ENCODE results near the gene ACVRL1.

Gene ACVRL1

GRCh38 chr12:51890133-51890464 lies 17.2 kb upstream of the ACVRL1 start:
- no peak for DNase-seq (ENCODE audit: low read depth)
- no peak overlapping the region for H3K4me3 ChIP-seq (ENCODE audit: low read length)
- no peak for TF ChIP-seq CTCF (IDR thresholded peaks at IDR 0.05; ENCODE audit: insufficient read depth, low read depth, low read length, missing control alignments)

DNA sequence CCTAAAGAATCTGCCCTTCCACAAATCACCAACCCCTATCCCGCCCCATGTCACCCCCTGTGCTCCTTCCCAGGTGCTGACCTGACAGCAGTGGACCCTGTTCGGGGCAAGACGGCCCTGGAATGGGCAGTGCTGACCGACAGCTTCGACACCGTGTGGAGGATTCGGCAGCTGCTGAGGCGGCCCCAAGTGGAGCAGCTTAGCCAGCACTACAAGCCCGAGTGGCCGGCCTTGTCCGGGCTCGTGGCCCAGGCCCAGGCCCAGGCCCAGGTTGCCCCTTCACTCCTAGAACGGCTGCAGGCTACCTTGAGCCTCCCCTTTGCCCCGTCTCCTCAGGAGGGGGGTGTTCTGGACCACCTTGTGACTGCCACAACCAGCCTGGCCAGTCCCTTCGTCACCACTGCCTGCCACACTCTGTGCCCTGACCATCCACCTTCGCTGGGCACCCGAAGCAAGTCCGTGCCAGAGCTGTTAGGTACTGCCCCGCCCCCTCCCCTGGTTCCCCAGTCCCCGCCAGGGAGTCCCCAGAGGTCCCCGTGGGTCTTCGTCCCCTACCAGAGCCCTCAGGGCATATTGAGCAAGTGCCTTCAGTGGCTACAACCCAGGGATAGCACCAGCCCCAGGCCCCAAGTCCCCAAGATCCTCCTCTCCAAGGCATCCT lies 16.7 kb upstream of the ACVRL1 start:
- no peak for TF ChIP-seq CTCF (IDR thresholded peaks at IDR 0.05; ENCODE audit: insufficient read depth, low read depth, low read length, missing control alignments)
- DNase-seq (ENCODE audit: low read depth): no peak
- H3K4me3 ChIP-seq (ENCODE audit: low read length): no peak overlapping the region

GRCh38 chr12:51891843-51892242 lies 15.5 kb upstream of the ACVRL1 start:
- H3K4me3 ChIP-seq (ENCODE audit: low read length): no peak overlapping the region
- no peak for TF ChIP-seq CTCF (IDR thresholded peaks at IDR 0.05; ENCODE audit: insufficient read depth, low read depth, low read length, missing control alignments)
- no peak for DNase-seq (ENCODE audit: low read depth)

DNA sequence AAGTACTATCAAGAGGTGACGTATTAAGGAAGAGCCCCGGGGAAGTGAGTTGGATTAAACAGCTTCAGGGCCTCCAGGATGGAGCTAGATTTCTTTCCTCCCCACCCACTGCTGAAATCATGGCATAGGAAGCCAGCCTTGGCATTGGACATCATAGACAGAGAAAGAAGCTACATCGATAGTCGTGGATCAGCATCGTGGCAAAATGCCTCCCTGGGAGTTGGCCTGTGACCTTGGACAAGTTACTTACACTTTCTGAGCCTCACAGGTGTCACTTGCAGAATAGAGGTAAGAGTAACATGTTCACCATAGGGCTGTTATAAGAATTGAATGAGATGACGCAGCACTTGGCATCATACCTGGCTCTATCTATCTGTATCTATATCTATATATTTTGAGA lies 13.5 kb upstream of the ACVRL1 start:
- H3K4me3 ChIP-seq (ENCODE audit: low read length): no peak overlapping the region
- TF ChIP-seq CTCF (IDR thresholded peaks at IDR 0.05; ENCODE audit: insufficient read depth, low read depth, low read length, missing control alignments): no peak
- DNase-seq (ENCODE audit: low read depth): no peak

- H3K4me3 ChIP-seq (ENCODE audit: low read length): no peak overlapping the region
- no peak for TF ChIP-seq CTCF (IDR thresholded peaks at IDR 0.05; ENCODE audit: insufficient read depth, low read depth, low read length, missing control alignments)
- DNase-seq (ENCODE audit: low read depth): no peak
These were observed 11.7 kb upstream of the ACVRL1 start for GRCh38 chr12:51895378-51896135.

- no peak for DNase-seq (ENCODE audit: low read depth)
- no peak for TF ChIP-seq CTCF (IDR thresholded peaks at IDR 0.05; ENCODE audit: insufficient read depth, low read depth, low read length, missing control alignments)
- H3K4me3 ChIP-seq (ENCODE audit: low read length): no peak overlapping the region
These were observed 11.1 kb upstream of the ACVRL1 start for GRCh38 chr12:51896236-51896635.

DNA sequence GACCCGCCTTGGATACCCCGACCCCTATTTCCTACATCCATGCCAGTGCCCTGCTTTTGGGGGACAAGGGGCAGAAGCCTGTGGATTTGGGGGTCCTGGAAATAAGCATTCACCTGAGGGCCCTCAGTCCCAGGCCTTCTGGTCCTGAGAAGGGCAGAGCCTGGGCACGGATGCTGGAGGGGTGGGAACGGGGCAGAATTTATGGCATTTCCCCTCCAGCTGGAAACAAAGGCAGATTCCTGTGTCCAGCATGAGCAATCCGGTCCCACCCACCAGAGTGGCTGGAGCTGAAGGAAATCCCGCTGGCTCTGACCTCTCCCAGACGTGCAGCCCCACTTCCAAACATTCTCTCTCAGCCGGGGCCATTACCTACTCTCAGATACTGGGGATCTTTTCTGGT lies 10.1 kb upstream of the ACVRL1 start:
- no peak for DNase-seq (ENCODE audit: low read depth)
- TF ChIP-seq CTCF (IDR thresholded peaks at IDR 0.05; ENCODE audit: insufficient read depth, low read depth, low read length, missing control alignments): no peak

More for the DNA sequence above, 10.1 kb upstream of the ACVRL1 start:
- H3K4me3 ChIP-seq (ENCODE audit: low read length): no peak overlapping the region
